C4-2B (cell line): ENCODE measurements around the gene ADAM8.

Source experiments
- ZFX ChIP-seq: fragments of 450-650 bp; IDR thresholded peaks from 2 replicates; pipeline ENCODE4 v1.6.1; 2017
- TF ChIP-seq, protein P1 (sequence below): fragments of 450-650 bp; conservative IDR thresholded peaks from 2 replicates; pipeline ENCODE4 v1.5.1; 2017; ENCODE audit warnings: mild to moderate bottlenecking

GRCh38 chr10:133324198-133324792 is 47.6 kb upstream of the ADAM8 start:
- TF ChIP-seq, protein P1, sequence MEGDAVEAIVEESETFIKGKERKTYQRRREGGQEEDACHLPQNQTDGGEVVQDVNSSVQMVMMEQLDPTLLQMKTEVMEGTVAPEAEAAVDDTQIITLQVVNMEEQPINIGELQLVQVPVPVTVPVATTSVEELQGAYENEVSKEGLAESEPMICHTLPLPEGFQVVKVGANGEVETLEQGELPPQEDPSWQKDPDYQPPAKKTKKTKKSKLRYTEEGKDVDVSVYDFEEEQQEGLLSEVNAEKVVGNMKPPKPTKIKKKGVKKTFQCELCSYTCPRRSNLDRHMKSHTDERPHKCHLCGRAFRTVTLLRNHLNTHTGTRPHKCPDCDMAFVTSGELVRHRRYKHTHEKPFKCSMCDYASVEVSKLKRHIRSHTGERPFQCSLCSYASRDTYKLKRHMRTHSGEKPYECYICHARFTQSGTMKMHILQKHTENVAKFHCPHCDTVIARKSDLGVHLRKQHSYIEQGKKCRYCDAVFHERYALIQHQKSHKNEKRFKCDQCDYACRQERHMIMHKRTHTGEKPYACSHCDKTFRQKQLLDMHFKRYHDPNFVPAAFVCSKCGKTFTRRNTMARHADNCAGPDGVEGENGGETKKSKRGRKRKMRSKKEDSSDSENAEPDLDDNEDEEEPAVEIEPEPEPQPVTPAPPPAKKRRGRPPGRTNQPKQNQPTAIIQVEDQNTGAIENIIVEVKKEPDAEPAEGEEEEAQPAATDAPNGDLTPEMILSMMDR, result no peak
- no peak for TF ChIP-seq ZFX
